K562 (cell line): ENCODE data around the gene RHOBTB3. TPM values are rescaled to one million over a fixed set of nuclear protein-coding genes. Genes with fewer than 3 reads are reported as not detected.

ENCODE experiments used
- ATAC-seq: fragments of 200-7000 bp; cut with Tn5 transposase; 3 replicates; pipeline ENCODE4 v1.9.1; 2020; ENCODE audit warnings: moderate library complexity
- BruUV-seq: library from RNA; stranded (reverse); fragments of 400-500 nt; replicated peaks from 2 replicates; lab custom pipeline; 2021; lab: Mats Ljungman, UMichigan
- CTCF ChIA-PET: fragments of 300-600 bp; formaldehyde crosslinking; extraction: SDS; loops from one replicate; lab custom pipeline; 2021; ENCODE audit warnings: low intra/inter-chr PET ratio; lab: Yijun Ruan, JAX
- POLR2A ChIA-PET: fragments of 300-600, 350-650 bp; sonication (Branson Sonifier 250); formaldehyde crosslinking; extraction: SDS; loops from one replicate; lab custom pipeline; 2021; ENCODE audit warnings: antibody characterized with exemption, inconsistent platforms; lab: Yijun Ruan, JAX
- DNase-seq, 4 experiments: peaks; one replicate each; pipeline versions ENCODE4 v3.0.0 to v3.0.0-alpha.2; 2011 to 2018; ENCODE audit warnings: low spot score in 3 of 4, mixed read lengths in 3 of 4; ENCODE audit errors: extremely low read depth in 1 of 4
- FAIRE-seq: peaks from 2 replicates; lab custom pipeline; 2011; peaks lifted over from hg19 to GRCh38; lab: Jason Lieb, UNC
- H2AFZ ChIP-seq: 2 replicates; pipeline ENCODE4 v1.6.0; 2011; ENCODE audit warnings: low read depth, low read length, control low read depth, inconsistent platforms
- H3K27ac ChIP-seq: fragments of 200-600 bp; 3 replicates; pipeline ENCODE4 v1.8.0; 2011; ENCODE audit warnings: low read depth, mild to moderate bottlenecking, control low read depth, inconsistent platforms, low read length, moderate library complexity, mixed read lengths; ENCODE audit errors: extremely low read depth
- H3K27me3 ChIP-seq, 2 experiments: fragments of 300-600 bp in 1 of 2; 2 replicates in 1 of 2; 3 replicates in 1 of 2; pipeline versions ENCODE4 v1.6.0 to v1.8.0; 2011; ENCODE audit warnings: inconsistent platforms in 2 of 2, low read length in 2 of 2, mild to moderate bottlenecking in 1 of 2, mixed read lengths in 1 of 2, moderate library complexity in 1 of 2; ENCODE audit not compliant: control insufficient read depth in 2 of 2, insufficient read depth in 2 of 2
- H3K36me3 ChIP-seq: fragments of 300-600 bp; 3 replicates; pipeline ENCODE4 v1.8.0; 2011; ENCODE audit warnings: mild to moderate bottlenecking, low read length, inconsistent platforms; ENCODE audit not compliant: control insufficient read depth, insufficient read depth
- H3K4me1 ChIP-seq, 2 experiments: fragments of 200-600 bp in 1 of 2; replicated peaks in 1 of 2; 2 replicates in 1 of 2; 3 replicates in 1 of 2; pipeline versions ENCODE4 v1.5.1 to v1.8.0; 2011; ENCODE audit warnings: inconsistent platforms in 2 of 2, low read length in 2 of 2, mild to moderate bottlenecking in 1 of 2, mixed read lengths in 1 of 2, moderate library complexity in 1 of 2; ENCODE audit not compliant: control insufficient read depth in 2 of 2, insufficient read depth in 2 of 2
- H3K4me2 ChIP-seq: 2 replicates; pipeline ENCODE4 v1.6.1; 2011; ENCODE audit warnings: low read length, control low read depth, inconsistent platforms, mixed read lengths; ENCODE audit not compliant: insufficient read depth
- H3K4me3 ChIP-seq: fragments of 200-600 bp; sonication (generic), shearing (Covaris generic); 2 replicates; pipeline ENCODE4 v1.5.1; 2016; ENCODE audit warnings: control low read depth, inconsistent platforms
- H3K79me2 ChIP-seq: fragments of 200-600 bp; 3 replicates; pipeline ENCODE4 v1.8.0; 2011; ENCODE audit warnings: low read length, inconsistent platforms; ENCODE audit not compliant: control insufficient read depth, insufficient read depth
- H3K9ac ChIP-seq, 2 experiments: 2 replicates each; pipeline versions ENCODE4 v1.6.0 to v1.6.1; 2011; ENCODE audit warnings: low read depth in 2 of 2, low read length in 2 of 2, control low read depth in 1 of 2, inconsistent platforms in 1 of 2, mild to moderate bottlenecking in 1 of 2, mixed read lengths in 1 of 2; ENCODE audit not compliant: insufficient read depth in 1 of 2
- H3K9me1 ChIP-seq: one replicate; pipeline ENCODE4 v1.6.0; 2011; ENCODE audit warnings: inconsistent platforms, mild to moderate bottlenecking, low read length, moderate library complexity; ENCODE audit not compliant: control insufficient read depth, insufficient read depth
- H3K9me3 ChIP-seq: replicated peaks from 2 replicates; pipeline ENCODE4 v1.5.1; 2011; ENCODE audit warnings: low read depth, low read length, inconsistent platforms; ENCODE audit not compliant: control insufficient read depth, insufficient read depth
- H4K20me1 ChIP-seq: replicated peaks from 2 replicates; pipeline ENCODE4 v1.6.1; 2011; ENCODE audit warnings: low read length, inconsistent platforms, mixed read lengths; ENCODE audit not compliant: control insufficient read depth, insufficient read depth
- E2F3 ChIP-seq: fragments of 250-450 bp; sonication (Bioruptor Pico); IDR thresholded peaks from 2 replicates; pipeline ENCODE4 v1.4.0; 2020; ENCODE audit warnings: mild to moderate bottlenecking
- GATAD2A ChIP-seq: fragments of 450-650 bp; IDR thresholded peaks from 2 replicates; pipeline ENCODE4 v1.6.1; 2017
- GTF2B ChIP-seq: IDR thresholded peaks from 2 replicates; pipeline ENCODE4 v1.6.1; 2011; ENCODE audit not compliant: insufficient read length; ENCODE audit errors: extremely low read depth
- HCFC1 ChIP-seq: IDR thresholded peaks from 2 replicates; pipeline ENCODE4 v1.6.1; 2012; ENCODE audit warnings: low read depth, low read length, improper control_type of control experiment
- HDAC6 ChIP-seq: IDR thresholded peaks from 2 replicates; pipeline ENCODE4 v1.6.1; 2012; ENCODE audit warnings: low read depth, mild to moderate bottlenecking, control low read depth, inconsistent platforms, low read length, moderate library complexity
- HEY1 ChIP-seq: fragments of 250-450 bp; sonication (Bioruptor Pico); IDR thresholded peaks from 2 replicates; pipeline ENCODE4 v1.5.0; 2020; ENCODE audit warnings: mild to moderate bottlenecking, moderate library complexity, borderline replicate concordance
- KHSRP ChIP-seq: fragments of 450-650 bp; IDR thresholded peaks from 2 replicates; pipeline ENCODE4 v1.6.1; 2017
- NELFE ChIP-seq: IDR thresholded peaks from 2 replicates; pipeline ENCODE4 v1.6.1; 2011; ENCODE audit warnings: mild to moderate bottlenecking; ENCODE audit not compliant: insufficient read depth, insufficient read length
- POLR2H ChIP-seq: IDR thresholded peaks from 2 replicates; pipeline ENCODE4 v1.6.1; 2016; ENCODE audit warnings: missing genetic modification characterization, low read depth, mild to moderate bottlenecking, control low read depth, missing compliant biosample characterization, moderate library complexity
- POU5F1 ChIP-seq: fragments of 150-350 bp; IDR thresholded peaks from 2 replicates; pipeline ENCODE4 v1.6.1; 2014; ENCODE audit warnings: borderline replicate concordance, low read length, low read depth, mild to moderate bottlenecking; ENCODE audit not compliant: partially characterized antibody
- PURB ChIP-seq: sonication (generic); formaldehyde crosslinking; IDR thresholded peaks from 2 replicates; pipeline ENCODE4 v1.9.0; 2021; ENCODE audit warnings: low read depth, mild to moderate bottlenecking, missing genetic modification reagents
- SMARCB1 ChIP-seq: IDR thresholded peaks from 2 replicates; pipeline ENCODE4 v1.6.1; 2011; ENCODE audit warnings: improper control_type of control experiment, low read depth; ENCODE audit not compliant: insufficient read length
- TCF15 ChIP-seq: fragments of 250-450 bp; sonication (Bioruptor Pico); IDR thresholded peaks from 2 replicates; pipeline ENCODE4 v1.8.0; 2022; ENCODE audit warnings: moderate library complexity, mild to moderate bottlenecking, inconsistent platforms
- ZNF143 ChIP-seq: sonication (generic); formaldehyde crosslinking; IDR thresholded peaks from 2 replicates; pipeline ENCODE4 v1.9.0; 2022; ENCODE audit warnings: mild to moderate bottlenecking, missing genetic modification reagents
- ZNF384 ChIP-seq: IDR thresholded peaks from 2 replicates; pipeline ENCODE4 v1.6.1; 2012; ENCODE audit warnings: low read depth, low read length, improper control_type of control experiment
- ZNF695 ChIP-seq: fragments of 450-650 bp; formaldehyde crosslinking; IDR thresholded peaks from 2 replicates; pipeline ENCODE4 v1.4.0; 2020; ENCODE audit warnings: mild to moderate bottlenecking, moderate library complexity
- ZNF778 ChIP-seq: fragments of 450-650 bp; formaldehyde crosslinking; IDR thresholded peaks from 2 replicates; pipeline ENCODE4 v1.4.0; 2020; ENCODE audit warnings: mild to moderate bottlenecking, moderate library complexity
- WGBS: fragments of 100-300 bp; shearing (Covaris generic); methylation state at CpG from one replicate; pipeline ENCODE4 v1.1.6; 2016; ENCODE audit warnings: low coverage, mixed read lengths; ENCODE audit not compliant: insufficient coverage; ENCODE audit errors: missing lambda C conversion rate; 5-methylcytosine and 5-hydroxymethylcytosine counted together
- in situ Hi-C: fragments of 300-500 bp; cut with MboI; formaldehyde crosslinking; loops from 4 replicates; pipeline ENCODE4 v1.15.0; 2018; ENCODE audit warnings: inconsistent platforms, mixed read lengths
- intact Hi-C: fragments of 100-400 bp; cut with micrococcal nuclease; formaldehyde crosslinking; loops from 2 replicates; pipeline ENCODE4 v1.14.2; 2022
- polyA plus RNA-seq, 8 experiments: library from polyadenylated mRNA; depleted of rRNA in 4 of 8; stranded (reverse) in 5 of 8; unstranded in 3 of 8; fragments of >200 nt; fragmentation: Nextera tagmentation in 2 of 8; fragmentation: Illumina TruSeq in 1 of 8; extraction: Ambion mirVana in 2 of 8; extraction: Trizol in 1 of 8; gene quantifications; 2 replicates each; pipeline versions ENCODE4 v1.2.1 to v1.2.3, GENCODE V29; 2011 to 2014; ENCODE audit warnings: inconsistent platforms in 1 of 8, missing spikeins in 1 of 8
- total RNA-seq, 7 experiments: library from RNA; depleted of rRNA in 6 of 7; stranded (reverse); fragments of >200 nt in 6 of 7; fragmentation: Illumina TruSeq in 2 of 7; extraction: Trizol in 2 of 7; gene quantifications; 2 replicates each; pipeline versions ENCODE4 v1.2.1 to v1.2.3, GENCODE V29; 2011 to 2021; ENCODE audit warnings: low replicate concordance in 1 of 7

The RHOBTB3 gene
- total and polyA plus RNA-seq, 9 of the 15 experiments (the other 6 are each of a cell fraction or from before 2014, with no cell fraction given): 39.7 to 143 (median 115) TPM

- 77% methylated on average over 8 of the region's 8 CpGs for WGBS
- TF ChIP-seq HCFC1: no peak
- TF ChIP-seq ZNF695: no peak
- no peak for TF ChIP-seq POU5F1
- no peak for TF ChIP-seq TCF15 (CRISPR knock-in tag)
- no peak for TF ChIP-seq HEY1 (CRISPR knock-in tag)
- TF ChIP-seq E2F3 (CRISPR knock-in tag): no peak
- TF ChIP-seq KHSRP: no peak
- no peak for TF ChIP-seq ZNF384
- TF ChIP-seq GTF2B: no peak
- TF ChIP-seq PURB (CRISPR knock-in tag): no peak
- no peak for TF ChIP-seq SMARCB1
- TF ChIP-seq GATAD2A: no peak
- TF ChIP-seq POLR2H (tag): no peak
- no peak for TF ChIP-seq HDAC6
- no peak for TF ChIP-seq ZNF778 (CRISPR knock-in tag)
- TF ChIP-seq NELFE: no peak
- no peak for TF ChIP-seq ZNF143 (CRISPR knock-in tag)
- TF ChIP-seq, all 486 proteins: peak for 0
- intact Hi-C loops: no loop called here
- 0 out of 2 replicates have a peak, but pooled peaks cover 3% of the 10 kb centered on the region for H4K20me1 ChIP-seq
- H3K9me3 ChIP-seq: no peaks in the 10 kb centered on the region
- H3K27ac ChIP-seq: no peak overlapping the region
- H3K36me3 ChIP-seq: peaks cover 87% of the 10 kb centered on the region
- H3K4me1 ChIP-seq: peaks cover 8 to 19% of the 10 kb centered on the region in 2 experiments
- ChIA-PET CTCF (no interaction called here), POLR2A (interaction anchor here (0.6 to 3.3 kb wide), 10 partner anchors 8 to 124 kb away, joined by 3 to 26 read pairs (median 3); no protein-coding TSS in a partner anchor)
- H3K27me3 ChIP-seq: no peaks in the 10 kb centered on the region
- H3K4me2 ChIP-seq: no peak overlapping the region
- H3K9ac ChIP-seq: no peak overlapping the region
- H3K9me1 ChIP-seq: peaks cover 4% of the 10 kb centered on the region
- BruUV-seq: no TSS peak
- no peak overlapping the region for H3K4me3 ChIP-seq
- DNase-seq (no peak), ATAC-seq (no peak), FAIRE-seq (no peak)
- peaks cover 4% of the 10 kb centered on the region; the same call in 2 of the 3 replicates for H3K79me2 ChIP-seq
- H2AFZ ChIP-seq: no peak overlapping the region
- in situ Hi-C loops: no loop called here
These were observed 39.9 kb downstream of the RHOBTB3 start for GRCh38 chr5:95770830-95771708.
